HG03571 (cell line): Measurements from ENCODE around the gene STIM2.
"Not testable (repeated sequence)": the region's sequence is repeated elsewhere in the genome, so short reads cannot be mapped to it uniquely, and the experiment has no call there.

Experiments used
- ATAC-seq: cut with Tn5 transposase; IDR thresholded peaks from one replicate; pipeline ENCODE4 v1.9.1; 2021; ENCODE audit not compliant: unreplicated experiment

The STIM2 gene

GRCh38 chr4:26950446-26950845, 89.8 kb downstream of the STIM2 start:
- ATAC-seq, result no peak

GRCh38 chr4:26952891-26953290, 92.2 kb downstream of the STIM2 start:
- ATAC-seq, result no peak

GRCh38 chr4:26953366-26953765, 92.7 kb downstream of the STIM2 start:
- ATAC-seq, result no peak

GRCh38 chr4:26953770-26954423, 93.3 kb downstream of the STIM2 start:
- ATAC-seq, result no peak

GRCh38 chr4:26955241-26955640, 94.6 kb downstream of the STIM2 start:
- ATAC-seq, result no peak

GRCh38 chr4:26958925-26959653, 98.4 kb downstream of the STIM2 start:
- ATAC-seq, result no peak

- no peak for ATAC-seq
These were observed 99.0 kb downstream of the STIM2 start for GRCh38 chr4:26959654-26960047.

GRCh38 chr4:26962720-26963119, 102.1 kb downstream of the STIM2 start:
- no peak for ATAC-seq

GRCh38 chr4:26964512-26964911, 103.9 kb downstream of the STIM2 start:
- no peak for ATAC-seq

GRCh38 chr4:26964994-26965393, 104.4 kb downstream of the STIM2 start:
- no peak for ATAC-seq

GRCh38 chr4:26975464-26976181, 115.0 kb downstream of the STIM2 start:
- ATAC-seq, result not testable (repeated sequence)

- ATAC-seq, result no peak
These were observed 117.9 kb downstream of the STIM2 start for GRCh38 chr4:26978387-26979053.

- no peak for ATAC-seq
These were observed 124.3 kb downstream of the STIM2 start for GRCh38 chr4:26984896-26985295.

GRCh38 chr4:26985873-26986272, 125.2 kb downstream of the STIM2 start:
- ATAC-seq, result peak; percentile 73

GRCh38 chr4:26987191-26987590, 126.5 kb downstream of the STIM2 start:
- ATAC-seq, result no peak

GRCh38 chr4:26991057-26991456, 130.4 kb downstream of the STIM2 start:
- ATAC-seq, result no peak

- peak; percentile 95 for ATAC-seq
These were observed 132.2 kb downstream of the STIM2 start for GRCh38 chr4:26992657-26993361.

GRCh38 chr4:26993539-26993938, 132.9 kb downstream of the STIM2 start:
- ATAC-seq, result no peak

GRCh38 chr4:26993967-26994366, 133.3 kb downstream of the STIM2 start:
- ATAC-seq, result no peak

- ATAC-seq, result no peak
These were observed 134.7 kb downstream of the STIM2 start for GRCh38 chr4:26995316-26995715.

- ATAC-seq, result no peak
These were observed 136.1 kb downstream of the STIM2 start for GRCh38 chr4:26996745-26997144.
